Glutamatergic neuron (in vitro differentiated cells): ENCODE results near the gene USP28. TPM values are rescaled to one million over a fixed set of nuclear protein-coding genes. Genes with fewer than 3 reads are reported as not detected.
"Not testable (repeated sequence)": the region's sequence is repeated elsewhere in the genome, so short reads cannot be mapped to it uniquely, and the experiment has no call there.

ENCODE experiments used
- DNase-seq: peaks from one replicate; pipeline ENCODE4 v3.0.0; 2022
- H3K27ac Mint-ChIP-seq: one replicate; pipeline ENCODE4 v1.8.0; 2020; ENCODE audit warnings: mild to moderate bottlenecking, mixed read lengths, inconsistent platforms; ENCODE audit not compliant: unreplicated experiment
- H3K27me3 Mint-ChIP-seq: one replicate; pipeline ENCODE4 v1.8.0; 2020; ENCODE audit warnings: mild to moderate bottlenecking, moderate library complexity, mixed read lengths, inconsistent platforms; ENCODE audit not compliant: unreplicated experiment
- H3K36me3 Mint-ChIP-seq: one replicate; pipeline ENCODE4 v1.8.0; 2020; ENCODE audit warnings: mild to moderate bottlenecking, mixed read lengths, inconsistent platforms; ENCODE audit not compliant: unreplicated experiment
- H3K4me1 Mint-ChIP-seq: one replicate; pipeline ENCODE4 v1.8.0; 2020; ENCODE audit warnings: mild to moderate bottlenecking, low read depth, mixed read lengths, inconsistent platforms; ENCODE audit not compliant: unreplicated experiment
- H3K4me3 Mint-ChIP-seq: one replicate; pipeline ENCODE4 v1.8.0; 2020; ENCODE audit warnings: mild to moderate bottlenecking, mixed read lengths, inconsistent platforms; ENCODE audit not compliant: unreplicated experiment
- H3K9me3 Mint-ChIP-seq: one replicate; pipeline ENCODE4 v1.8.0; 2020; ENCODE audit warnings: mild to moderate bottlenecking, moderate library complexity, mixed read lengths, inconsistent platforms; ENCODE audit not compliant: unreplicated experiment
- CTCF ChIP-seq: fragments of 200-600 bp; sonication (generic); IDR thresholded peaks from one replicate; pipeline ENCODE4 v1.5.0; 2021; ENCODE audit not compliant: partially characterized antibody, unreplicated experiment
- long read RNA-seq: library from polyadenylated mRNA; unstranded; transcript quantifications from one replicate; pipeline ENCODE4 v2.0.0, GENCODE V29; 2020; ENCODE audit not compliant: unreplicated experiment
- total RNA-seq: library from RNA; stranded (reverse); fragmentation: NEBNext Ultra II Directional; extraction: Animal tissue kit (Norgen Biotek cat#: 25700); gene quantifications from one replicate; pipeline ENCODE4 v1.2.1, GENCODE V29; 2021; ENCODE audit not compliant: unreplicated experiment

Gene USP28
- 20.0 TPM for total RNA-seq
- long read RNA-seq, partial matches to known transcripts, result 1 of 1 reads
- long read RNA-seq, other reads (novel, unspliced or antisense), result 0 of 1 reads

- peaks cover 9% of the 10 kb centered on the region for H3K9me3 Mint-ChIP-seq
- H3K27me3 Mint-ChIP-seq, result peaks cover 7% of the 10 kb centered on the region
- peak; percentile 98 for DNase-seq
- H3K36me3 Mint-ChIP-seq, result no peaks in the 10 kb centered on the region
- peak within 1 kb of the TSS; percentile 99 for H3K4me3 Mint-ChIP-seq
- peak within 1 kb of the TSS; percentile 100 for H3K27ac Mint-ChIP-seq
- H3K4me1 Mint-ChIP-seq, result peaks cover 17% of the 10 kb centered on the region
- TF ChIP-seq CTCF, result no peak
Measured at GRCh38 chr11:113875234-113876073, at the start of gene USP28. USP28 (minus strand) TSS chr11:113875572; CDS start chr11:113875501, 71 bp downstream.

GRCh38 chr11:113923572-113923971, 48.2 kb upstream of the USP28 start:
- no peak for TF ChIP-seq CTCF
- Mint-ChIP-seq H3K4me3 (no peak overlapping the region), H3K27me3 (peaks cover 3% of the 10 kb centered on the region), H3K27ac (no peak overlapping the region), H3K4me1 (no peaks in the 10 kb centered on the region), H3K36me3 (no peaks in the 10 kb centered on the region), H3K9me3 (peaks cover 2% of the 10 kb centered on the region)
- no peak for DNase-seq

GRCh38 chr11:113911491-113911890, 36.1 kb upstream of the USP28 start:
- not testable (repeated sequence) for DNase-seq, H3K4me3 Mint-ChIP-seq, H3K27ac Mint-ChIP-seq, H3K4me1 Mint-ChIP-seq, H3K27me3 Mint-ChIP-seq, H3K36me3 Mint-ChIP-seq, H3K9me3 Mint-ChIP-seq

- Mint-ChIP-seq H3K9me3 (no peaks in the 10 kb centered on the region), H3K27ac (no peak overlapping the region), H3K27me3 (no peaks in the 10 kb centered on the region), H3K4me1 (peaks cover 9% of the 10 kb centered on the region), H3K36me3 (no peaks in the 10 kb centered on the region), H3K4me3 (no peak overlapping the region)
- no peak for TF ChIP-seq CTCF
- no peak for DNase-seq
Measured at GRCh38 chr11:113908098-113908497, 32.7 kb upstream of the USP28 start.

- no peak for DNase-seq
- Mint-ChIP-seq H3K4me3 (no peak overlapping the region), H3K27ac (no peak overlapping the region), H3K27me3 (no peaks in the 10 kb centered on the region), H3K4me1 (peaks cover 9% of the 10 kb centered on the region), H3K9me3 (no peaks in the 10 kb centered on the region), H3K36me3 (no peaks in the 10 kb centered on the region)
- no peak for TF ChIP-seq CTCF
Measured at GRCh38 chr11:113907681-113908080, 32.3 kb upstream of the USP28 start.
